ENCODE measurements around the gene GNG3. TPM values are rescaled to one million over a fixed set of nuclear protein-coding genes. Genes with fewer than 3 reads are reported as not detected.

Gene GNG3
- total RNA-seq, 1 experiment from 2014 or later = not detected

DNA sequence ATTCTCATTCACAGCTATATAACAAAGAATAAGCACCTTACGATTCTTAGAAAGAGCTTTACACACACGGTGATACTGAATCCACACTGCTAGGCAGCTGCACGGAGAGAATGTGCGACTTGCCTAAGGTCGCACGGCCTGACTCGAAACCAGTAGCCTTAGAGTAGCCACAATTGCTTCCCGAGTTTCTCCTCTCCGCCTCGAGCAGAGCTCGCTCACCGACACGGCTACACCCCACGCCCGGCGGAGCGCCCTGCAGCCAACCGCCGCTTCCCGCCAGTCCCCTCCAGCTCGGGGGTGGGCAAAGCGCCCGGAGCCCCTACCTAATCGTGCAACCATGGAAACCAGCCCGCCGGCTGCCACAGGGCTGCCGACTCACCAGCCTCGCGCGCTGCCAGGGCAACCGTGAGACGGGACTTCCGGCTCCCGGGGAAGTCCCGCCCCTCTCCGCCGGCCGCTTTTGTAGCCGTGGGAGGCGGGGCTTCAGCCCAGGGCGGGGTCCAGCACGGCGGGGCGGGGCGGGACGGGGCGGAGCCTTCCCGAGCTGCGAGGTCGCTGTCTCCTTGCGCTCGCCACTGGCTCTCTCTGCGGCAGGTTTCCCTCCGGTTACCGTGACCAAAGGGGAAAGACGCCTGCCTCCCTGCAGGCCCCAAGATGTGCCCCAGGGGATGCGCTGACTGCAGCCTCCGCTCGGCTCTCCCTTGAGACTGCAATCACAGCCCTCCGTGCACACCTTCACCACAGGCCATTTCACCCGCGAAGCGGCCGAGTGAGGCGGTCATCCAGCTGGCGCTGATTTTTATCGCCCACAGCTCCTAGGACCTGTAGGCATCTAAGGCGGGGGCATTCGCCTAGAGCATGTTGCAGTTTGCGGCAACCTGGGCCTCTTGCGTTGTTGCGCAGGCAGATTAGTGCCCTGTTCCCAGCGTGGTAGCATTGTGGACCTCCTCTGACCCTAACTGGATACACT lies 1.3 kb upstream of the GNG3 start:
- H3K27ac Mint-ChIP-seq (ENCODE audit: unreplicated experiment) = peak overlapping the region; percentile 86
- TF ChIP-seq, protein P1, sequence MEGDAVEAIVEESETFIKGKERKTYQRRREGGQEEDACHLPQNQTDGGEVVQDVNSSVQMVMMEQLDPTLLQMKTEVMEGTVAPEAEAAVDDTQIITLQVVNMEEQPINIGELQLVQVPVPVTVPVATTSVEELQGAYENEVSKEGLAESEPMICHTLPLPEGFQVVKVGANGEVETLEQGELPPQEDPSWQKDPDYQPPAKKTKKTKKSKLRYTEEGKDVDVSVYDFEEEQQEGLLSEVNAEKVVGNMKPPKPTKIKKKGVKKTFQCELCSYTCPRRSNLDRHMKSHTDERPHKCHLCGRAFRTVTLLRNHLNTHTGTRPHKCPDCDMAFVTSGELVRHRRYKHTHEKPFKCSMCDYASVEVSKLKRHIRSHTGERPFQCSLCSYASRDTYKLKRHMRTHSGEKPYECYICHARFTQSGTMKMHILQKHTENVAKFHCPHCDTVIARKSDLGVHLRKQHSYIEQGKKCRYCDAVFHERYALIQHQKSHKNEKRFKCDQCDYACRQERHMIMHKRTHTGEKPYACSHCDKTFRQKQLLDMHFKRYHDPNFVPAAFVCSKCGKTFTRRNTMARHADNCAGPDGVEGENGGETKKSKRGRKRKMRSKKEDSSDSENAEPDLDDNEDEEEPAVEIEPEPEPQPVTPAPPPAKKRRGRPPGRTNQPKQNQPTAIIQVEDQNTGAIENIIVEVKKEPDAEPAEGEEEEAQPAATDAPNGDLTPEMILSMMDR (IDR thresholded peaks at IDR 0.05; ENCODE audit: unreplicated experiment) = no peak
- peak overlapping the region; percentile 98 for H3K4me3 Mint-ChIP-seq (ENCODE audit: low read depth, unreplicated experiment)
- no TSS peak for BruUV-seq (replicated peaks)
- DNase-seq = peak; percentile 94
- H3K9me3 Mint-ChIP-seq (ENCODE audit: low read depth, unreplicated experiment) = no peaks in the 10 kb centered on the region
- intact Hi-C loops (cut with micrococcal nuclease; ENCODE audit: unreplicated experiment) = no loop called here
- no peaks in the 10 kb centered on the region for H3K27me3 Mint-ChIP-seq (ENCODE audit: unreplicated experiment)
- CTCF ChIA-PET = interaction anchor here (1.3 kb wide), 1 partner anchor 114 kb away, joined by 4 read pairs; the partner anchor contains the start of gene TUT1
- H3K4me1 Mint-ChIP-seq (ENCODE audit: low read depth, unreplicated experiment) = peaks cover 24% of the 10 kb centered on the region
- H3K36me3 Mint-ChIP-seq (ENCODE audit: insufficient read depth, unreplicated experiment) = peaks cover 74% of the 10 kb centered on the region

DNA sequence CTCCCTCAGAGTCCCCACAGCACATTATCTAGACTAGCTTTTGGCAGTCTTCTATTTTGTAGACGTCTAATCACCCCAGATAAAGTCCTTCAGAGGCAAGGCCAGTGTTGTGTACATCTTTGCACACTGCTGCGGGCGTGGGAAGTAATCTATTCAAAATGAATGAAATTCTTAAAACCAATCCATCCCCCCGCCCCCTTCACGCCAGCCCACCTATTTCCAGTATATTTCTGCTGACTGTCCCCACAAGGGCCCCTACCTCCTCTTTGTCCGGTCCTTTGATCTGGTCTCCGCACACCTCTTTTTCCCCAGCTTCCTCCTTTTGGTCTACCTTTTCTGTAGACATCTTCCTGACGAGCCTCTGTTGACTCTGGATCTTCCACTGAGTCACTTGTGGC lies 627 bp upstream of the GNG3 start:
- Mint-ChIP-seq H3K4me3 (ENCODE audit: low read depth, unreplicated experiment) (peak overlapping the region; percentile 98), H3K27me3 (ENCODE audit: unreplicated experiment) (no peaks in the 10 kb centered on the region), H3K9me3 (ENCODE audit: low read depth, unreplicated experiment) (no peaks in the 10 kb centered on the region), H3K4me1 (ENCODE audit: low read depth, unreplicated experiment) (peaks cover 24% of the 10 kb centered on the region), H3K36me3 (ENCODE audit: insufficient read depth, unreplicated experiment) (peaks cover 76% of the 10 kb centered on the region), H3K27ac (ENCODE audit: unreplicated experiment) (peak overlapping the region; percentile 55)
- no TSS peak for BruUV-seq (replicated peaks)
- TF ChIP-seq, protein P1 (IDR thresholded peaks at IDR 0.05; ENCODE audit: unreplicated experiment) = no peak
- CTCF ChIA-PET = no interaction called here
- intact Hi-C loops (cut with micrococcal nuclease; ENCODE audit: unreplicated experiment) = no loop called here
- no peak for DNase-seq

GRCh38 chr11:62708392-62708791 lies 916 bp downstream of the GNG3 start:
- Mint-ChIP-seq H3K27ac (ENCODE audit: unreplicated experiment) (peak overlapping the region; percentile 82), H3K27me3 (ENCODE audit: unreplicated experiment) (no peaks in the 10 kb centered on the region), H3K4me3 (ENCODE audit: low read depth, unreplicated experiment) (peak overlapping the region; percentile 64), H3K36me3 (ENCODE audit: insufficient read depth, unreplicated experiment) (peaks cover 82% of the 10 kb centered on the region), H3K9me3 (ENCODE audit: low read depth, unreplicated experiment) (no peaks in the 10 kb centered on the region), H3K4me1 (ENCODE audit: low read depth, unreplicated experiment) (peaks cover 37% of the 10 kb centered on the region)
- intact Hi-C loops (cut with micrococcal nuclease; ENCODE audit: unreplicated experiment) = no loop called here
- TF ChIP-seq, protein P1 (IDR thresholded peaks at IDR 0.05; ENCODE audit: unreplicated experiment) = no peak
- CTCF ChIA-PET = no interaction called here
- no peak for DNase-seq
- no TSS peak for BruUV-seq (replicated peaks)

DNA sequence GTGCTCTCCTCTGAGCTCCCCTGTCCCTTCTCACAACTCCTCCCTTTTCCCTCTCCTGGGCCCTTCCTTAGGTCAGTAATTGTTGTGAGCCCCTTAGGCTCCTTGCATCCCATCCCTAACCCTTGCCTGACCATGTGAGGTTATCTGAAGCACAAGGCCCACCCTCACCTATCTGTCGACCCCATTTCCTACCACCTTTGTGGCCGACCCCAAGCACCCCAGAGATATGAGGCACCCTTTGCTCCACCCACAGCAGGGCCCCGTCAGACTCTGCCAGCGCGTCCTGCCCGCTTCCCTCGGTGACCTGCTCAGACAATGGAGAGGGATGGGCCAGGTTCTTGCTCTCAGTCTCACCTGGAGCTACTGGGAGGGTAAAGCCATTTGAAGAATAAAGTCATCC lies 1.3 kb downstream of the GNG3 start:
- Mint-ChIP-seq H3K9me3 (ENCODE audit: low read depth, unreplicated experiment) (no peaks in the 10 kb centered on the region), H3K4me3 (ENCODE audit: low read depth, unreplicated experiment) (peak overlapping the region; percentile 64), H3K27ac (ENCODE audit: unreplicated experiment) (peak overlapping the region; percentile 82), H3K36me3 (ENCODE audit: insufficient read depth, unreplicated experiment) (peaks cover 86% of the 10 kb centered on the region), H3K27me3 (ENCODE audit: unreplicated experiment) (no peaks in the 10 kb centered on the region), H3K4me1 (ENCODE audit: low read depth, unreplicated experiment) (peaks cover 41% of the 10 kb centered on the region)
- BruUV-seq (replicated peaks) = no TSS peak
- TF ChIP-seq, protein P1 (IDR thresholded peaks at IDR 0.05; ENCODE audit: unreplicated experiment) = no peak
- DNase-seq = no peak
- intact Hi-C loops (cut with micrococcal nuclease; ENCODE audit: unreplicated experiment) = no loop called here
- CTCF ChIA-PET = no interaction called here

All from Calu3 (cell line).